ENCODE measurements around the gene RBPMS2.

DNA sequence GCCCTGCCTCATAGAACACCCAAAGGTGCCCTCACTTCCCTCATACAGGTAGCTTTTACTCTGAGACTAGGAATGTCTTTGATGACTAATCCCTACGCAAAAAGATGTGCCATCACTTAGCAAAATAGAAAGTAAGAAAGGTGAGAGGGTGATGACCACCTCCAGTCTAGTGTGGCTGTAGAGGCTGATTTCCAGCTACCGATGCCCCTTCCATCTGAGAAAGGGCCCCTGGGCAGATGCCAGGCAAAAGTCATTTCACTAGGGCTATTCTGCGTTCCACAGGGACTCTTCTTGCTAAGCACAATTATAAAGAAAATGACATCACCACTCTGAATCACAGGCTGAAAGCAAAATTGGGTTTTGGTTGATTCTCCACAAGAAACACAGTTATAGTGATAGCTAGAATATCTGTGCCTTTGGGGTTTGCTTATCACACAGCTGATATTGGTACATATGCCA lies 77.4 kb downstream of the RBPMS2 start:
- no peak for TF ChIP-seq CTCF (tag by site-specific recombination; IDR thresholded peaks at IDR 0.05)
- TF ChIP-seq, protein P1, sequence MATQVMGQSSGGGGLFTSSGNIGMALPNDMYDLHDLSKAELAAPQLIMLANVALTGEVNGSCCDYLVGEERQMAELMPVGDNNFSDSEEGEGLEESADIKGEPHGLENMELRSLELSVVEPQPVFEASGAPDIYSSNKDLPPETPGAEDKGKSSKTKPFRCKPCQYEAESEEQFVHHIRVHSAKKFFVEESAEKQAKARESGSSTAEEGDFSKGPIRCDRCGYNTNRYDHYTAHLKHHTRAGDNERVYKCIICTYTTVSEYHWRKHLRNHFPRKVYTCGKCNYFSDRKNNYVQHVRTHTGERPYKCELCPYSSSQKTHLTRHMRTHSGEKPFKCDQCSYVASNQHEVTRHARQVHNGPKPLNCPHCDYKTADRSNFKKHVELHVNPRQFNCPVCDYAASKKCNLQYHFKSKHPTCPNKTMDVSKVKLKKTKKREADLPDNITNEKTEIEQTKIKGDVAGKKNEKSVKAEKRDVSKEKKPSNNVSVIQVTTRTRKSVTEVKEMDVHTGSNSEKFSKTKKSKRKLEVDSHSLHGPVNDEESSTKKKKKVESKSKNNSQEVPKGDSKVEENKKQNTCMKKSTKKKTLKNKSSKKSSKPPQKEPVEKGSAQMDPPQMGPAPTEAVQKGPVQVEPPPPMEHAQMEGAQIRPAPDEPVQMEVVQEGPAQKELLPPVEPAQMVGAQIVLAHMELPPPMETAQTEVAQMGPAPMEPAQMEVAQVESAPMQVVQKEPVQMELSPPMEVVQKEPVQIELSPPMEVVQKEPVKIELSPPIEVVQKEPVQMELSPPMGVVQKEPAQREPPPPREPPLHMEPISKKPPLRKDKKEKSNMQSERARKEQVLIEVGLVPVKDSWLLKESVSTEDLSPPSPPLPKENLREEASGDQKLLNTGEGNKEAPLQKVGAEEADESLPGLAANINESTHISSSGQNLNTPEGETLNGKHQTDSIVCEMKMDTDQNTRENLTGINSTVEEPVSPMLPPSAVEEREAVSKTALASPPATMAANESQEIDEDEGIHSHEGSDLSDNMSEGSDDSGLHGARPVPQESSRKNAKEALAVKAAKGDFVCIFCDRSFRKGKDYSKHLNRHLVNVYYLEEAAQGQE (tag by site-specific recombination; IDR thresholded peaks at IDR 0.05), result no peak
- TF ChIP-seq ZBTB7A (tag by site-specific recombination; IDR thresholded peaks at IDR 0.05; ENCODE audit: low read depth), result no peak
- TF ChIP-seq IKZF3 (tag by site-specific recombination; IDR thresholded peaks at IDR 0.05), result 0 out of 2 replicates have a peak, but pooled peaks have one; percentile 7
- TF ChIP-seq ZNF362 (tag by site-specific recombination; IDR thresholded peaks at IDR 0.05), result no peak
- TF ChIP-seq ZNF335 (tag by site-specific recombination; conservative IDR thresholded peaks at IDR 0.05), result 0 out of 2 replicates have a peak, but pooled peaks have one; percentile 10
- TF ChIP-seq ZNF518A (tag by site-specific recombination; conservative IDR thresholded peaks at IDR 0.05; ENCODE audit: low read depth), result no peak
- peak; percentile 81; the same call in 1 of the 2 replicates for TF ChIP-seq ZNF660 (tag by site-specific recombination; IDR thresholded peaks at IDR 0.05)
- no peak for TF ChIP-seq ZNF121 (tag by site-specific recombination; IDR thresholded peaks at IDR 0.05)
- TF ChIP-seq TCF7L2 (IDR thresholded peaks at IDR 0.05; ENCODE audit: borderline replicate concordance, low read depth, low read length), result no peak
- TF ChIP-seq, protein P2, sequence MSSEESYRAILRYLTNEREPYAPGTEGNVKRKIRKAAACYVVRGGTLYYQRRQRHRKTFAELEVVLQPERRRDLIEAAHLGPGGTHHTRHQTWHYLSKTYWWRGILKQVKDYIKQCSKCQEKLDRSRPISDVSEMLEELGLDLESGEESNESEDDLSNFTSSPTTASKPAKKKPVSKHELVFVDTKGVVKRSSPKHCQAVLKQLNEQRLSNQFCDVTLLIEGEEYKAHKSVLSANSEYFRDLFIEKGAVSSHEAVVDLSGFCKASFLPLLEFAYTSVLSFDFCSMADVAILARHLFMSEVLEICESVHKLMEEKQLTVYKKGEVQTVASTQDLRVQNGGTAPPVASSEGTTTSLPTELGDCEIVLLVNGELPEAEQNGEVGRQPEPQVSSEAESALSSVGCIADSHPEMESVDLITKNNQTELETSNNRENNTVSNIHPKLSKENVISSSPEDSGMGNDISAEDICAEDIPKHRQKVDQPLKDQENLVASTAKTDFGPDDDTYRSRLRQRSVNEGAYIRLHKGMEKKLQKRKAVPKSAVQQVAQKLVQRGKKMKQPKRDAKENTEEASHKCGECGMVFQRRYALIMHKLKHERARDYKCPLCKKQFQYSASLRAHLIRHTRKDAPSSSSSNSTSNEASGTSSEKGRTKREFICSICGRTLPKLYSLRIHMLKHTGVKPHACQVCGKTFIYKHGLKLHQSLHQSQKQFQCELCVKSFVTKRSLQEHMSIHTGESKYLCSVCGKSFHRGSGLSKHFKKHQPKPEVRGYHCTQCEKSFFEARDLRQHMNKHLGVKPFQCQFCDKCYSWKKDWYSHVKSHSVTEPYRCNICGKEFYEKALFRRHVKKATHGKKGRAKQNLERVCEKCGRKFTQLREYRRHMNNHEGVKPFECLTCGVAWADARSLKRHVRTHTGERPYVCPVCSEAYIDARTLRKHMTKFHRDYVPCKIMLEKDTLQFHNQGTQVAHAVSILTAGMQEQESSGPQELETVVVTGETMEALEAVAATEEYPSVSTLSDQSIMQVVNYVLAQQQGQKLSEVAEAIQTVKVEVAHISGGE (tag by site-specific recombination; conservative IDR thresholded peaks at IDR 0.05; ENCODE audit: low read depth), result no peak
- no peak for TF ChIP-seq ZSCAN23 (tag by site-specific recombination; IDR thresholded peaks at IDR 0.05)
- TF ChIP-seq KLF10 (tag by site-specific recombination; IDR thresholded peaks at IDR 0.05), result no peak
